ENCODE measurements around the gene CLPSL2. TPM values are rescaled to one million over a fixed set of nuclear protein-coding genes. Genes with fewer than 3 reads are reported as not detected.

The CLPSL2 gene
- total and polyA plus RNA-seq, 2 donors (not counting 1 experiment from before 2014, with no cell fraction given): not detected

- TF ChIP-seq EZH2 (IDR thresholded peaks at IDR 0.05; ENCODE audit: borderline replicate concordance, insufficient read depth, low read depth, low read length, poor library complexity, severe bottlenecking): no peak
- no peak for TF ChIP-seq CTCF (IDR thresholded peaks at IDR 0.05)
- no peak within 1 kb of the TSS for H3K4me3 ChIP-seq (ENCODE audit: control extremely low read depth in 1 of 5, extremely low read depth in 1 of 5, insufficient read depth in 1 of 5, low read depth in 2 of 5, low read length in 4 of 5)
- H3K4me1 ChIP-seq (ENCODE audit: control insufficient read depth in 2 of 2, insufficient read depth in 2 of 2, low read length in 2 of 2): peaks cover 14 to 26% of the 10 kb centered on the region in 2 donors
These were observed 39.4 kb upstream of the CLPSL2 start, which contains the start of gene ARMC12 for GRCh38 chr6:35736982-35737412. Gene ARMC12 (plus strand): TSS chr6:35737032. CDS start chr6:35737109, 77 bp downstream.

More at GRCh38 chr6:35736982-35737412, 39.4 kb upstream of the CLPSL2 start, which contains the start of gene ARMC12:
- Histone ChIP-seq H3K36me3 (replicated peaks in 1 of 2; ENCODE audit: control extremely low read depth in 1 of 2, control insufficient read depth in 1 of 2, extremely low read depth in 1 of 2, insufficient read depth in 2 of 2, low read length in 1 of 2) (no peaks in the 10 kb centered on the region), H3K79me2 (ENCODE audit: control insufficient read depth, insufficient read depth, low read length) (no peaks in the 10 kb centered on the region), H2AFZ (ENCODE audit: insufficient read depth, low read depth, low read length, poor library complexity, severe bottlenecking) (peak within 1 kb of the TSS; percentile 48), H3K9me3 (ENCODE audit: control extremely low read depth in 1 of 3, control insufficient read depth in 2 of 3, insufficient read depth in 1 of 3, low read length in 2 of 3) (no peaks in the 10 kb centered on the region), H3K27me3 (replicated peaks in 1 of 4; ENCODE audit: control extremely low read depth in 1 of 4, control insufficient read depth in 3 of 4, insufficient read depth in 4 of 4, low read length in 3 of 4) (no peaks in the 10 kb centered on the region), H3K4me2 (replicated peaks; ENCODE audit: low read depth, low read length, poor library complexity, severe bottlenecking) (peak within 1 kb of the TSS; percentile 27), H3K27ac (ENCODE audit: low read length in 2 of 2) (no peak within 1 kb of the TSS), H3K9ac (ENCODE audit: low read length) (no peak within 1 kb of the TSS), H4K20me1 (ENCODE audit: control insufficient read depth, insufficient read depth, low read length, poor library complexity, severe bottlenecking) (no peaks in the 10 kb centered on the region)
- H3K27me3 Mint-ChIP-seq: no peaks in the 10 kb centered on the region
- ATAC-seq (ENCODE audit: low read depth) (no peak), DNase-seq (no peak)
- H3K27ac Mint-ChIP-seq: peak within 1 kb of the TSS; percentile 67
- no peak within 1 kb of the TSS for H3K4me3 Mint-ChIP-seq
- POLR2A ChIA-PET: interaction anchor here (0.6 to 1.0 kb wide), 2 partner anchors 146 to 152 kb away, joined by 3 to 4 read pairs; no protein-coding TSS in a partner anchor
- no peaks in the 10 kb centered on the region for H3K9me3 Mint-ChIP-seq (ENCODE audit: insufficient read depth)
- peaks cover 28% of the 10 kb centered on the region for H3K4me1 Mint-ChIP-seq
- intact Hi-C loops (cut with micrococcal nuclease): loop anchor here (1.0 kb wide), 4 partner anchors 153 to 440 kb away; partner anchors contain the start of genes DEF6 and FANCE
- WGBS (ENCODE audit: insufficient coverage): 87% methylated on average over 10 of the region's 10 CpGs
- CTCF ChIA-PET: interaction anchor here (0.6 to 12.6 kb wide), 59 partner anchors 9 to 1143 kb away, joined by 3 to 369 read pairs (median 4); partner anchors contain the start of genes DEF6 and PPARD
